ENCODE results near the gene WDR37.

GRCh38 chr10:1172256-1172984, 116.2 kb downstream of the WDR37 start:
- TF ChIP-seq CTCF (IDR thresholded peaks at IDR 0.05) (no peak), ZFX (IDR thresholded peaks at IDR 0.05; ENCODE audit: borderline replicate concordance) (no peak)
